ENCODE results near the gene GPBAR1.
"Not testable (repeated sequence)": the region's sequence is repeated elsewhere in the genome, so short reads cannot be mapped to it uniquely, and the experiment has no call there.

GPBAR1 gene

DNA sequence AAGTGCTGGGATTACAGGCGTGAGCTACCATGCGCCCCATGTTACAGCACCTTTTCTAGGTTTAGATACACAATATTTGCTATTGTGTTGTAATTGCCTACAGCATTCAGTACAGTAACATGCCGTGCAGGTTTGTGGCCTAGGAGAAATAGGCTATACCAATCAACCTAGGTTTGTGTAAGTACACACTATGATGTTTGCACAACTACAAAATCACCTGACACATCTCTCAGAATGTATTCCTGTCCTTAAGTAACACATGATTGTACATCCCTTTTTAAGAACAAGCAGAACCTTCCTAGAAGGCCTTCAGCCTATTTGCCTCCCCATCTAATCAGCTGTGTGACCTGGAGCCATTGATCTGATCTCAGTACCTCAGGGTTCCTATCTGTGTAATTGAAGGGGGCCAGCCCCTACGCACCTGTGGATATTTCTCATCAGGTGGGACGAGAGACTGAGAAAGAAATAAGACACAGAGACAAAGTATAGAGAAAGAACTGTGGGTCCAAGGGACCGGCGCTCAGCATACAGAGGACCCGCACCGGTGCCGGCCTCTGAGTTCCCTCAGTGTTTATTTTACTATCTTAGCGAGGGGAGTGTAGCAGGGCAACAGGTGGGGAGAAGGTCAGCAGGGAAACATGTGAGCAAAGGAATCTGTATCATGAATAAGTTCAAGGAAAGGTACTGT is 50.2 kb downstream of the GPBAR1 start:
- no peak for DNase-seq (ENCODE audit: low read depth)

DNA sequence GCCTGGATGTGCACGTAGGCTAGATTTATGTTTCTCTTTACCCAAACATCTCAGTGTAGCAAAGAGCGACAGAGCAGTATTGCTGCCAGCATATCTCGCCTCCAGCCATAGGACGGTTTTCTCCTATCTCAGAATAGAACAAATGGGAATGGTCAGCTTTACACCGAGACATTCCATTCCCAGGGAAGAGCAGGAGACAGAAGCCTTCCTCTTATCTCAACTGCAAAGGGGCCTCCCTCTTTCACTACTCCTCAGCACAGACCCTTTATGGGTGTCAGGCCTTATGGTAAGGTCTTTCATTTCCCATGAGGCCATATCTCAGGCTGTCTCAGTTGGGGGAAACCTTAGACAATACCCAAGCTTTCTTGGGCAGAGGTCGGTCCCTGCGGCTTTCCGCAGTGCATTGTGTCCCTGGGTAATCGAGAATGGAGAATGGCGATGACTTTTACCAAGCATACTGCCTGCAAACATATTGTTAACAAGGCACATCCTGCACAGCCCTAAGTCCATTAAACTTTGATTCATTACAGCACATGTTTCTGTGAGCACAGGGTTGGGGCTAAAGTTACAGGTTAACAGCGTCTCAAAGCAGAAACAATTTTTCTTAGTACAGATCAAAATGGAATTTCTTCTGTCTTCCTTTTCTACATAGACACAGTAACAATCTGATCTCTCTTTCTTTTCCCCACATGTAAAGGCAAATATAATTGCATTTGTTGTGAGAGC is 50.9 kb downstream of the GPBAR1 start:
- DNase-seq (ENCODE audit: low read depth), result not testable (repeated sequence)

DNA sequence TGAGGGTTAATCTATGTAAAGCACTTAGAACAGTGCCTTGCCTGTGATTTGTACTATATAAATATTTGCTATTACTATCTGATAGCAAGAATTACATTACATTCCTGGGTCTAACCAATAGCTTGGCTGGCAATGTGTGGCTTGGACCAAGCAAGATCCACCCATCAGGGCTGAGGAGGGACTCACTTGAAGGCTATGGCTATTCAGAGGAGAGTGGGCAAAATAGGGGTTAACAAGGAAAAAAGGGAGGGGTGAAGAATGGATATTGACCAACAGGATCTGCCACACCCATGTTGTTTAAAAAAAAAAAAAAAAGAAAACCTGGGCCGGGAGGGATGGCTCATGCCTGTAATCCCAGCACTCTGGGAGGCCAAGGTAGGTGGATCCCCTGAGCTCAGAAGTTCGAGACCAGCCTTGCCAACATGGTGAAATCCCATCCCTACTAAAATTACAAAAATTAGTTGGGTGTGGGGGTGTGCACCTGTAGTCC is 51.5 kb downstream of the GPBAR1 start:
- DNase-seq (ENCODE audit: low read depth), result no peak

DNA sequence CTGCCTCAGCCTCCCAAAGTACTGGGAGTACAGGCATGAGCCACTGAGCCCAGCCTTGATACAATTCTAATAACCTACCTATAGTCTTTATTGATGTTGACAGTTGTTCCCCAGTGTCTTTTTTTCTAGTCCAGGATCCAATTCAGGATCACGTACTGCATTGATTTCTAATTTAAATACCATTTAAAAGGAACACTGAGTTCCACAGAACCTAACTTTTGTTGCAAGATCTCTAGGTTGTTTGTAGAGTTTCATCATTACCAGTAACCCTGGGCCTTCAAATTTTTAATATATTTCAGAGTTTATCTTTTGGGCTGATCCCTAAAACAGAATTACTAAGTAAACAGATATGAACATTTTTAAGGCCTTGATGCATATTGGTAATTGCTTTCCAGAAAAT is 52.5 kb downstream of the GPBAR1 start:
- DNase-seq (ENCODE audit: low read depth), result no peak
